GM19395 (cell line): ENCODE measurements around the gene KAZN.

Experiments used
- ATAC-seq: cut with Tn5 transposase; IDR thresholded peaks from one replicate; pipeline ENCODE4 v1.9.1; 2021; ENCODE audit warnings: mild to moderate bottlenecking, moderate library complexity; ENCODE audit not compliant: unreplicated experiment

The KAZN gene

DNA sequence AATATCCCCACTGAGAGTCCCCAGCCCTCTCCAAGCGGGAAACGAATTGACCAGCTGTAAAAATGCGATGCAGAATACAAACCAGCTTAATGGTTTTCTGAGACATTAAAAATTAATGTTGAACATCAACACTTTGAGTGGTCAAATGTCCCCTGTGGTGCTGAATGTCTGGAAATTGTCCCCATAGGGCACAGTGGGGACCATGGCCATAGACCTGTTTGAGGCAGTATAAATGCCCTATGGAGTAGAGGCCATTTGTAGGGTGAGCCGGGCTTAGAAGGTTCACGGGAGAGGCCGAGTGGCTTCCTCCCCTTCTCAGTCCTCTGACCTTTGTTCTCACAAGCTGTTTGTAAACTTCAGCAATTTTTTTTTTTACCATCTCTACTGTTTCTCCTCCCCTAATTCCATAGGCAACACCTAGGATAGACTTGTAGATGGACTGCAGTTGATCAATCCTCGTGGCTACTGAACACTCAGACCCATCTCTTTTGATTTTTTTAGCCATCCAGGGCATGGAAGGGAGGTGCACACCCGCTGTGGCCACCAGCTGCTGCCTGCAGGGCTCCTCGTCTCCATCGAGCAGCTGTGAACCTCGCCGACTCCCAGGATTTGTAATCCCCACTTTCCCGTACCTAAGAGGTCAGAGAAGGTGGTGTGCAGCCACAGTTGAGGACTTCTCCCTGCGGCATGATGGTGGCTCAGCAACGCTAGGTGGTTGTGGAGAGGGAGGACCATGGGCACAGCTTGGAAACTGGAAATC, 41.0 kb downstream of the KAZN start:
- ATAC-seq, result no peak

GRCh38 chr1:14642712-14643111, 44.2 kb downstream of the KAZN start:
- no peak for ATAC-seq

- ATAC-seq, result no peak
Observed at GRCh38 chr1:14646973-14647372, 48.5 kb downstream of the KAZN start.

GRCh38 chr1:14647777-14648176, 49.3 kb downstream of the KAZN start:
- no peak for ATAC-seq

DNA sequence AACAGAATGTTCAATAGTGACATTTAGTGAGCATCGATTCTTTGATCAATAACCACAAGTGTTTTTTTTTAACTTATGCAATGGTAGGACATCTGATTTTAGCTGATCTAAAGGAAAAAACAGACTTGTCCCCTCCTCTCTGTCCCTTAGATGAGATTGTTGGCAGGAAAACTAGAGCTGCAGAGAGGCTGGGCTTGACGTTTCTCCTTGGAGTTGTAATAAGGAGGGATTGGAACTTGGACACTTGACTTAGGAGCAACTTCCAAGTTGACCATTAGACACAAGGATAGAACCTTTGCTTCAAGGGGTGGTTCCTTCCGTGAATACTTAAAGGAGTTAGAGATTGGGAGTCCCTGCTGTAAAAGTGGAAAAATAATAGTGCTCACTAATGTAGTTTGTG, 49.9 kb downstream of the KAZN start:
- no peak for ATAC-seq

GRCh38 chr1:14648896-14649855, 50.7 kb downstream of the KAZN start:
- ATAC-seq, result no peak

GRCh38 chr1:14649976-14650375, 51.5 kb downstream of the KAZN start:
- no peak for ATAC-seq

- no peak for ATAC-seq
Observed at GRCh38 chr1:14650951-14651350, 52.5 kb downstream of the KAZN start.

DNA sequence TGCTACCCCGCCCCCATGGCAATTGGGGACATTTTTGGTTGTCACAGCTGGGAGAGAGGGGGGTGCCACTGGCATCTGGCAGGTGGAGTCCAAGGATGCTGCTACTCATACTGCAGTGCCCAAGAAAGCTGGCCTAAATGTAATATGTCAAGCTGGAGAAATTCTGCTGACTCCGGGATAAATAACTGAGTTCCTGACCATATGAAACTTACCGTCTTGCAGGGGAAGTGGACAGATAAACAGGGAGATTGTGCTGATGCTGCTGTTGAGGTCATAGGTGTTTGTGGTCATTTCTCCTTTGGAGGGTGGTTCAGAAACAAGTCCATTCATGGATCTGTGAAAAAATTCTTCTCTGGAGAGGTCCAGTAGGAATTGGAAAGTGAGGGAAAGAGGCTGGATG, 54.4 kb downstream of the KAZN start:
- ATAC-seq, result no peak

DNA sequence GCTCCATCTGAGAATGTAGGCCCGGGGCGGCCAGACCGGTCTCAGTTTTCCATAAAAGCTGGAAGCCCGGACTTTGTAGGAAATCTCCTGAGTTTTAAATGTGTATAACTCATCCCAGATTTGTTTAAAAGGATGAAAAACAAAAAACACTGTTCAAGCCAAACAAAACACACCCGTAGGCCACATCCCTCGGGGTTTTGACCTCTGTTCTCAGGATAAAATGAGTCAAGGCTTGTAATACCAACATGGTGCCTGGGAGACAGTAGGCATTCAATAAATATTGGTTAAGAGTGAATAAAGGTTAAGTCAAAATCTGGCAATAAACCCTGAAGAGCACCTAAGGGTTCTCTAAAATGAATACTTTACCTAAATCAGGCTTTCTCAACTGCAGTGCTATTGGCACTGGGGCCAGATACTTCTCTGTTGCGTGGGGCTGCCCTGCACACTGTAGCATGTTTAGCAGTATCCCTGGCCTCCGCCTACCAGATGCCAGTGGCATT, 55.0 kb downstream of the KAZN start:
- ATAC-seq, result no peak

GRCh38 chr1:14654554-14654953, 56.1 kb downstream of the KAZN start:
- no peak for ATAC-seq

DNA sequence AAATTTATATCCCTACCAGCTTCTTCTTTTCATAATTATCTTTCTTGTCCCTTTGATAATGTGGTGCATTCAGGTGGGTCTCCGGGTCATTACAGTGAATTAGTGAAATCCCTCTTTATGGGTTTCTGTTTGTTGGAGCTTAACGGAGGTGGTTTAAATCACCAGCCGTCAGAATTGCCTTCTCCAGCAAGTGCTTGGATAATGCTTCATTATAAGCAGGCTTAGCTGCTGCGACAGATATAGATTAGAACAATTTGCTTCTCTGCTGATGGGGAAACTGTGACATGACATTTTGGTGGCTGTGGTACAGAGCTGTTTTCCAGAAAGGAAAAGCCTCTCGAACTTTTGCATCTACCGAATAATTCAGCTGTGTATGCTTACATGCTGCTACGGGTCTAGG, 56.9 kb downstream of the KAZN start:
- ATAC-seq, result no peak

DNA sequence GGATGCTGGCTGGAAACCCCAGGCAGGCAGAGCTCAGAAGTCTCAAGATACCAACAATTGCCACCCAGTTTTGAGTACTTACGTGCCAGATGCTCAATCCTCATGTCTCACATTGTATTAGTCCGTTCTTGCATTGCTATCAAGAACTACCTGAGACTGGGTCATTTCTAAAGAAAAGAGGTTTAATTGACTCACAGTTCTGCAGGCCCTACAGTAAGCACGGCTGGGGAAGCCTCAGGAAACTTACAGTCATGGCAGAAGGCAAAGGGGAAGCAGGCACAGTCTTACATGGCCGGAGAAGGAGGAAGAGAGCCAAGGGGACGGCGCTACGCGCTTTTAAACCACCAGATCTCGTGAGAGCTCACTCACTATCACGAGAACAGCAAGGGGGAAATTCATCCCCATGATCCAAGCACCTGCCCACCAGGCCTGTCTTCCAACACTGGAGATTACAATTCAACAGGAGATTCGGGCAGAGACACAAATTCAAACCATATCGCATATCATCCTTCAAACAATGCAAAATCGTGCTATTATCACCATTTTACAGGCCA, 58.0 kb downstream of the KAZN start:
- ATAC-seq, result no peak

GRCh38 chr1:14658642-14659041, 60.2 kb downstream of the KAZN start:
- ATAC-seq, result no peak

GRCh38 chr1:14659913-14660312, 61.4 kb downstream of the KAZN start:
- no peak for ATAC-seq

GRCh38 chr1:14660801-14661200, 62.3 kb downstream of the KAZN start:
- no peak for ATAC-seq

DNA sequence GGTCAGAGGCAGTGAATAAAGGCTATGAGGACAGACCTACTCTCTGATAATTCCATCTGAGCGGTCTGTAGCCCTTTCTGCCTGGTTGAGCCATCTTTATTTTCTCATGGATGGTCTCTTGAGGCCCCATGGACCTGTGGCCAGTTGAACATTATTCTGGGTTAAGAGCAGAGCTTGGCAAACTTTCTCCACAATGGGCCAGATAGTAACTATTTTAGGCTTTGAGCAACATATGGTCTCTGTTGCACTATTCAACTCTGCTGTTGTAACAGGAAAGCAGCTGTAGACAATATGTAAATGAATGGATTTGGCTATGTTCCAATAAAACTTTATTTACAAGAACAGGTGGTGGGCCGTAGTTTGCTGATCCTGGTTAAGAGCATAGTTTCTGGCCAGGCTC, 62.7 kb downstream of the KAZN start:
- no peak for ATAC-seq

- no peak for ATAC-seq
Observed at GRCh38 chr1:14662116-14662515, 63.6 kb downstream of the KAZN start.

GRCh38 chr1:14663773-14664172, 65.3 kb downstream of the KAZN start:
- no peak for ATAC-seq

DNA sequence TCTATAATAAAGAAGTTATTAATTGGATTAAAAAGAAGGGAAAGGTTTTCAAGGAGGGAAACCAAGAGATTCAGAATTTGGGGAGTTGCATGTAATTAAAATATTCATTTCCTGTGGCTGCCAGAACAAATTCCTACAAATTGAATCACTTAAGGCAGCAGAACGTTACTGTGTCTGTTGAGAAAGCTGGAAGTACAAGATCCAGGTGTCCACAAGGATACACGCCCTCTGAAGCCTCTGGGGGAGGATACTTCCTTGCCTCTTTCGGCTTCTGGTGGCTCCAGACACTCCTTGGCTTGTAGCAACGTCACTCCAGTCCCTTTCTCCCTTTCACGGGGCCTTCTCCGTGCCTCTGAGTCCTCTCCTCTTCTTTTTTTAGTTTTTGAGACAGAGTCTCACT, 67.9 kb downstream of the KAZN start:
- ATAC-seq, result no peak

DNA sequence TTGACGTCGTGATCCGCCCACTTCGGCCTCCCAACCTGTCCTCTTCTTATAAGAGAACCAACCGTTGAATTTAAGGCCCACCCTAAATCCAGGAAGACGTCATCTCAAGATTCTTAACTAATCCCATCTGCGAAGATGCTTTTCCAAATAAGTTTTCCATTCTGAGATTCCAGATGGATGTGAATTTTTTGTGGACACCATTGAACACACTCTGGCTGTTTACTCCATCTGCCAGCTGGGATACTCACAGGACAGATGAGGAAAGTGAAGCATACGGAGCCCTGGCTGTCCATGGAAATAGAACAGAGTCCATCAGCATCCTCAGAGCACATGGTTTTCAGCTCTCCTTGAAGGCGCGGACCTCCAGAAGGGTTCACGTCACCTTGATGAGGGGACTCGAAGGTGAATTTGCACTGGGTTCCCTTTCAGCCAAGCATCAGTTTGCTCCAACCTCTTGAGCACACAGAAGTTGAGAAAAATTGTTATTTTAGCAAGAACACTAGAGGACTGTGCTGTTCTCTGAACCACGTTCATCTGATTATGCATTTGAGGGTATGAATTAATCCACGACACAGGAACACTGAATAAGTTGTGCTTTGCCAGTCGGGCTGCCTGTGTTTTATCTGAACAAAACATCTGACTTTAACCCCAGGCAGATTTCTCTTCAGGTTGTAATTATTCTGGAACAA, 68.6 kb downstream of the KAZN start:
- no peak for ATAC-seq
